HG02642 (cell line): ENCODE results near the gene CDK1.

Experiments
- ATAC-seq: cut with Tn5 transposase; IDR thresholded peaks from one replicate; pipeline ENCODE4 v1.9.1; 2021; ENCODE audit warnings: mild to moderate bottlenecking; ENCODE audit not compliant: unreplicated experiment, poor library complexity

Gene CDK1

GRCh38 chr10:60778214-60778970, at the start of gene CDK1:
TSS of gene CDK1 (plus strand) at chr10:60778478. CDS start at chr10:60780166, 1,688 bp downstream.
- peak; percentile 98 for ATAC-seq

GRCh38 chr10:60729106-60729505, 49.2 kb upstream of the CDK1 start:
- ATAC-seq: no peak

- ATAC-seq: peak; percentile 74
Observed at GRCh38 chr10:60731134-60731885, 47.0 kb upstream of the CDK1 start.

DNA sequence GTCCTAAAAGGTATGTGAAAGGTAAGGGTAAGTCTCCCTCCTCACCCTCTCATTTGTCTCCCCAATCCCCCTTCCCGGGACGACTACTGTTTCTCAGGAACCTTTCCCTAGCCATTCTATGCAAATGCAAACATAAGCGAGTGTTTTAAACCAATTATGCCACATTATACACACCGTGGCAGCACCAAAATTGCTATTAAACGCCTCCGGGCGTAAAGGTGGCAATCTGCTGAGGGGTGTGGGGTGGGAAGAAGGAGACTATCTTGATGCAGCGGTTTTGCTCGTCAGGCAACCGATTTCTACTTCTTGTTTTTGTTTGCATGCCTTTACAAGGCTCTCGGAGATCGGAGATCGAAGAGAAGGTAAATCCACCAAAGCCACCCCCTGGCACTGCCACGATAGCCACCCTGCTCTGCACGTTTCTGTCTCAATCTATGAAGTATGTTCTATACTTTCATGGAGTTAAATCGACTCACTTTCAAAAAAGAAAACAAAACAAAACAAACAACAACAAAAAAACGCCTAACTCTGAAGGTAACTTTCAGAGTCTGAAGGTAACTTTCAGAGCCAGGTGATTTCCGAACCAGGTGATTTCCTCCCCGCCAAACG, 46.0 kb upstream of the CDK1 start:
- no peak for ATAC-seq

DNA sequence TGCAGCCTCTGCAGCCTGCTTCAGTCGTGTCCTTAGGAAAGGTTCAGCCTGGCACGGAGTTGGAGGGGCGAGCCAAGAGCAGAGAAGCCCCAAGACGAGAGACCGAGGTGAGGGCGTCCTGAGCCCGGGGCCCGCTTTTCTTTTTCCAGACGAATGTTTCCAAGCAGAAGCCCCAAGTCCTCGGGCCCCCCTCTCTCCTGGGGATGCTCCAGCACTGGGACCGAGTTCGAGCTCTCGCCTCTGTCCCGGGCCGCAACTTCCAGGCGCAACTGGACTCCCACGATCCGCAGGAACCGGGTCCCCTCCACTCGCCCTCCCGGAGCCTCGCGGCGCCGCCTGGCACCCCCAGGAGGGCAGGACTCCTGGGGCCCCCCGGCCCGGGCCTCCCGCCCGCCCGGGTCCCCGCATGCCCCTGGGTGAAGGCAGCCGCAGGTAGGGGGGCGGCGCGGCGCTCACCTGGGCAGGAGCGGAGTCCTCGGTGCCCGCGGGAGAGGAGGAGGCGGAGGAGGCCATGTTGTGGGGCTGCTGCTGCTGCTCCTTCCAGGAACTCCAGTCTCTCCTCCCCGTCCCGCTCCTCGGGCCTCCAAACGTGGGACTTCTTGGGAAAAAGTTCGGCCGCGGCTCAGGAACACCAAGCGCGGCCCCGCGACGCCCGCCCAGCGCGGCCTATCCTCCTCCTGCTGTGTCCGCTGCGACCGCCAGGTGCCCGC, 45.3 kb upstream of the CDK1 start:
- ATAC-seq: peak; percentile 72

DNA sequence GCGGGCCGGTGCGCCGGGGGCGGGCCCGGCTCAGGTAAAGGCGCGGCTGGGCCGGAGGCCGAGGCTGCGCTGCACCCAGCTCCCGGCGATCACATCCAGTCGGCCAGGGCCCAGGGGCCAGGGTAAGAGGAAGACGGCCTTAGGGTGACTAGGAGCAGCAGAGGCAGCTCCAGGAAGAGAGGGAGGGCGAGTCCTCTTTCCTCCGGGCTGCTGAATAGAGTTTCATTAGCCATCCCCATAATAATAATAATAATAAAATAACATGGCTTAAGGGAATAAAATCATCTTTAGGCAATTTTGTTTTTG, 44.8 kb upstream of the CDK1 start:
- no peak for ATAC-seq

DNA sequence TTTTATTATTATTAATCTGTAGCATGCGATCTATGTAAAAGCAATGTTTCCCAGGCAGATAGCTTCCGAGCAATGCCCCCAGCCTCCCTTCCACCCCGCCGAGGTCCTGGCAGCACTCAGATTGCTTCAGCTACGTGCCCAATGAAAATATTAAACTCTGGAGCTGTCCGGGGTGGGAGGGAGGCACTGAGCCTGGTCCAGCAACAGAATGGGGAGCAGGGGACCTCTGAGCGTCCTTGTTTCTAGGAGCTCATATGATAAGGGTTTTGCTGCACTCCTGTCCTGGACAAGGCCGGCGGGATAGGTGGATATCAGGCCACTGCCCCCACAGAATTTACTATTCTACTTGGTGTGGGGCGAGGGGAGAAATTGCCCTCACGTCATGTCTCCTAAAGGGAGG, 44.5 kb upstream of the CDK1 start:
- no peak for ATAC-seq

DNA sequence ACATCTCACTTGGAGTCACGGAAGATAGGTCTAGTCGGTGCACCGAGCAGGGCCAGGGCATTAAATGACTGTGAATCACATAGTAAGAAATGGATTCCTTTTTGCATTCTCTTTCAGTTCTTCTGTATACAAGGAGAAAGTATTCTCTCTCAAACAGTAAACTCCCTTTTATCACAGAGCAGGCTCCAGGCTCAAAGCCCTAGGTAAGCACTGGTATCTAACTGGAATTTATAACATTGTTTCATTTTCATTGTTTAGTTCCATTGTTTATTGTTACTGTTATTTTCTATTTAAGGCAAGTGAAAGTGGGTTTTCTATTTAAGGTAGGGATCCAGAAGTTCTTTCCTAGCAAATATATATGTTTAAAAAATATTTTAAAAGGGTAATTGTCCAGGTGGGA, 44.1 kb upstream of the CDK1 start:
- no peak for ATAC-seq

DNA sequence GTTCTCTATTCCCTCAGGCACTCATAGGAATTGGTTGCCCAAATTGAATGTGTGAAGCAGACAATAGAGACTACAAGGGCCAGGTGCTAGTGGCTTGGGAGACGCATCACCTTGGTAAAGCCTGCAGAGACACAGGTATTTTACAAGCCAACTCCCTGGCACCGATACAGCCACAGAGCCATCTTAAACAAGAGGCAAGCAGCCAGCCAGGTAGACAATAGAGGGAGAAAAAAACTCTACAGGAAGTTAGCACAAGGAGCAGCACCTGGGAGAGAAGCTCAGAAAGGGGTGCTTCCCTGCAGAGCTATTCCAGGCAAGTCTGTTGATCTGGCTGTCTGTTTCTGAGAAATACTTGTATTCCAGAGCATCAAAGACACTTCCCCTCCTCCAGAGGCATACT, 43.0 kb upstream of the CDK1 start:
- no peak for ATAC-seq

DNA sequence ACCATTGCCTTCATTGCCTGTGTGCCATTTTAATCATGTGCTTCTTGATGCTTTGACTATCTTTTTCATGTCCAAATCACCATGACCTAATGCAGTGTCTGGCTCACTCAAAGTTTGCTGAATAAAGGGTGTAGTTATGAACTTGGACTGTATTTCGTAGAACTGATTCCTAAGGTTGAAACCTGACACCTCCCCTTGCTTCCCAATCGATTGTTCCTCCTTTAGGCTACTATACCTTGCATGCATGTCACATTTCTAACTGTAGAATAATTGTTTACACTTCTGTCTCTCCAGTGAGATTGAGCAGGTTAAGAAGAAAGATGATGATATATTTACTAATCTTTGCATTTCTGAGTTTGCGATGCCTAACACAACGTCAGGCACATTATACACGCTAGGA, 41.0 kb upstream of the CDK1 start:
- no peak for ATAC-seq

- ATAC-seq: no peak
Observed at GRCh38 chr10:60739558-60739957, 38.7 kb upstream of the CDK1 start.

GRCh38 chr10:60742512-60742911, 35.8 kb upstream of the CDK1 start:
- ATAC-seq: no peak

DNA sequence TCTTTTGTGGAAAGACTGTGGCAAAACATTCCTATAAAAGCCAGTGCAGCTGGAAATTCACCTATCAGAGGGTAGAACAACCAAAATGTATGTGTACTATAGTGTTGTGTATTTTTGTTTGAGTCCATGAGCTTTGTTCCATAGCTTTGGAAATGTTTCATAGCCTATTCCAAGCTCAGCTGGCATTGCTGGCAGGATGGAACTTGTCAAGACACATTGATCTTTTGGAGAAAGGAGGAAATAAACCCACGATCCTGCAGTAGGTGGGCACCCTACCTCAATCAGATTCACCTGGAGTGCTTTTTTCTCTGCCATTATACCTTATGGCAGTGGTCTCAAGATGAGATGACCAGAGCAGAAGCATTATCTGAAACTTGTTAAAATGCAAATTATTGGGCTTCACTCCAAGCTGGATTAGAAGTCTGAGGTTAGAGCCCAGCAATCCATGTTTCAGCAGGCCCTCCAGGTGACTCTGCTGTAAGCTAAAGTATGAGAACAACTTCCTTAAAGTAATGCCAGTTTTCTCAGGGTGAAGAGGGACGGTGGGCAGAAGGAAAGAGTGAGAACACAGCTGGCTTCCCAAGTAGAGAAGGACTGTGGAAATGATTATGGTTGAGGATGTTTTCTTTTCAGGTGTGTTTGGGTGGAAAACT, 30.3 kb upstream of the CDK1 start:
- no peak for ATAC-seq

- ATAC-seq: no peak
Observed at GRCh38 chr10:60753152-60753551, 25.1 kb upstream of the CDK1 start.

GRCh38 chr10:60753817-60754216, 24.5 kb upstream of the CDK1 start:
- no peak for ATAC-seq

GRCh38 chr10:60757420-60757895, 20.8 kb upstream of the CDK1 start:
- ATAC-seq: no peak

DNA sequence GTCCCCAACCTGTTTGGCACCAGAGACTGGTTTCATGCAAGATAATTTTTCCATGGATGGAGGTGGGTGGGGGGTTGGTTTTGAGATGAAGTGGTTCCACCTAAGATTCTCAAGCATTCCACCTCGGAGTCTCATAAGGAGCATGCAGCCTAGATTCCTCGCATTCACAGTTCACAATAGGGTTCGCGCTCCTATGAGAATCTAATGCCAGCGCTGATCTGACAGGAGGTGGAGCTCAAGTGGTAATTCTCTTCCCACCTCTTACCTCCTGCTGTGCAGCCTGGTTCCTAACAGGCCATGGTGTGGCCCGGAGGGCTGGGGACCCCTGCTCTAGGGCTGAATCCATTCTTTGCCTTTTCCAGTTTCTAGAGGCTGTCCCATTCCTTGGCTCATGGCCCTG, 19.1 kb upstream of the CDK1 start:
- no peak for ATAC-seq

DNA sequence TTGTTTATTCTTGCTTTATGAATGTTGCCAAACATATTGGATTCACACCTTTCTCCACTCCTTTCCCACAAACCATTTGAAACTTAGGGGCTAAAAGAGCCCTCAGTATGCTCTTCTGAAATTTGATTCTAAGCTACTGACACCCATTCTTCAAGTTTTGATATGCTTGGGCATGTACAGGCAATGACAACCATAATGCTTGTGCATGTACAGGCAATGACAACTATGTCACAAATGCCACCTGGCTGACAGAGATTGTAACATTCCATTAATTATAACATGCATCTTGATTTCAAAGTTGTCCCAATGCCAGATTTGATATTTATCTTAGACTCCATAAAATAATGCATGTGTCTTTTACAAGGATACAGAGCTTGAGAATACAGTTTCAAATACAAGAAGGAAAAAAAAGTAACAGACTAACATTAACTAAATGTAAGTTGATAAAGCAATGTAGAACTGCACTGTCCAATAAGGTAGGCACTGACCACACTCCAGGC, 17.5 kb upstream of the CDK1 start:
- ATAC-seq: no peak

GRCh38 chr10:60762554-60762953, 15.7 kb upstream of the CDK1 start:
- no peak for ATAC-seq

DNA sequence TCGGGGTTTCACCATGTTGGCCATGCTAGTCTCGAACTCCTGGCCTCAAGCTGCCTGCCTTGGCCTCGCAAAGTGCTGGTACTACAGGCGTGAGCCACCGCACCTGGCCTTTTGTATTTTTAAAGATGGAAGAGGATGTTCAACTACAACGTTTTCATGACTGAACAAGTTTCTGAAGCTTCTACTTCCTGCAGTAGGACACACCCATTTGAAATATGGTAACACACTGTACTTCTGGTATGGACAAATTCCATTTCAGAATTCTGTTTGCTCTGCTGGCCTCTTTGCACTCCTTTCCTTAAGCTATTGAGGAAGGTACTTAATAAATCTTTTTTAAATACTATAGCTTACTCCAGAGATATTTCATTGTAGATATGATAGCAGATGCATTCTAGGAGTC, 10.9 kb upstream of the CDK1 start:
- ATAC-seq: no peak
